Measurements from ENCODE around the gene CTBP2.

DNA sequence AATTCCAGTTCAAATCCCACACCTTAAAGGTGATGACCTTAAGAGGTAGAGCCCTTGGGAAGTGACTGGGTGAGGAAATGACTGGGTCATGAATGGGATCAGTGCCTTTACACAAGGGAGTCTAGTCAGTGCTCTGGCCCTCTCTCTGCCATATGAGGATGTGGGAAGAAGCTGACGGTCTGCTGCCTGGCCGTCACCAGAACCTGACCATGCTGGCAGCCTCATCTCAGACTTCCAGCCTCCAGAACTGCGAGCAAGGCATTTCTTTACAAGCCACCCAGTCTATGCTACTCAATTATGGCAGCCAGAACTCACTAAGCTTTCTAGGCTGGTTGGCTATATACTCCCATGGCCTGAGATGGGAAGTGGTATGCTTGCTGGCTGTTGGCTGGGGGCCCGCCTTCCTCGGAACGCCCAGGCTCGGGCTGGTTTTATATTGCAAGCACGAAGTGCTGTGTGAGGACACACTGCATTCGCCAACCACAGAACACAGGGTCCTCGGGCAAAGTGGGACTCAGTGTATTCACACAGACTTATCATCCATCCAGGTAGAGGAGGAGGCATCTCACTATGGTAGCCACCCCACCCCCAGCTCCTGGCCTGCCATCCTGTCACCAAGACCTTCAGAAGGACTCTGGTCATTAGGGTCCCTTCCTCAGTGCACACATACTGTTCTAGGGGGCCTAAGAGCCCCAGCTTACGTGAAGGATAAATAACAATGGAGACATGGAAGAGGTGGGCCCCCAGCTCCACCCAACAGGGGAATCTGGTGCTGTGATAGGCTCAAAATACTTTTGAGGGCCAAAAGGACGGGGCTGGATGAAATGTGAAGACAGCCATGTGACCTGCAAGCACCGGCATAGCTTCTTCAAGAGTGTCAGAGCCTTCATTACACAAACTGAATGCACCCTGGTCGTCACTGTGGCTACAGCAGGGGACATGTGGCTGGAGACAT lies 169.4 kb downstream of the CTBP2 start:
- TF ChIP-seq, protein P1, sequence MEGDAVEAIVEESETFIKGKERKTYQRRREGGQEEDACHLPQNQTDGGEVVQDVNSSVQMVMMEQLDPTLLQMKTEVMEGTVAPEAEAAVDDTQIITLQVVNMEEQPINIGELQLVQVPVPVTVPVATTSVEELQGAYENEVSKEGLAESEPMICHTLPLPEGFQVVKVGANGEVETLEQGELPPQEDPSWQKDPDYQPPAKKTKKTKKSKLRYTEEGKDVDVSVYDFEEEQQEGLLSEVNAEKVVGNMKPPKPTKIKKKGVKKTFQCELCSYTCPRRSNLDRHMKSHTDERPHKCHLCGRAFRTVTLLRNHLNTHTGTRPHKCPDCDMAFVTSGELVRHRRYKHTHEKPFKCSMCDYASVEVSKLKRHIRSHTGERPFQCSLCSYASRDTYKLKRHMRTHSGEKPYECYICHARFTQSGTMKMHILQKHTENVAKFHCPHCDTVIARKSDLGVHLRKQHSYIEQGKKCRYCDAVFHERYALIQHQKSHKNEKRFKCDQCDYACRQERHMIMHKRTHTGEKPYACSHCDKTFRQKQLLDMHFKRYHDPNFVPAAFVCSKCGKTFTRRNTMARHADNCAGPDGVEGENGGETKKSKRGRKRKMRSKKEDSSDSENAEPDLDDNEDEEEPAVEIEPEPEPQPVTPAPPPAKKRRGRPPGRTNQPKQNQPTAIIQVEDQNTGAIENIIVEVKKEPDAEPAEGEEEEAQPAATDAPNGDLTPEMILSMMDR (IDR thresholded peaks at IDR 0.05), result no peak
- TF ChIP-seq, protein P2, sequence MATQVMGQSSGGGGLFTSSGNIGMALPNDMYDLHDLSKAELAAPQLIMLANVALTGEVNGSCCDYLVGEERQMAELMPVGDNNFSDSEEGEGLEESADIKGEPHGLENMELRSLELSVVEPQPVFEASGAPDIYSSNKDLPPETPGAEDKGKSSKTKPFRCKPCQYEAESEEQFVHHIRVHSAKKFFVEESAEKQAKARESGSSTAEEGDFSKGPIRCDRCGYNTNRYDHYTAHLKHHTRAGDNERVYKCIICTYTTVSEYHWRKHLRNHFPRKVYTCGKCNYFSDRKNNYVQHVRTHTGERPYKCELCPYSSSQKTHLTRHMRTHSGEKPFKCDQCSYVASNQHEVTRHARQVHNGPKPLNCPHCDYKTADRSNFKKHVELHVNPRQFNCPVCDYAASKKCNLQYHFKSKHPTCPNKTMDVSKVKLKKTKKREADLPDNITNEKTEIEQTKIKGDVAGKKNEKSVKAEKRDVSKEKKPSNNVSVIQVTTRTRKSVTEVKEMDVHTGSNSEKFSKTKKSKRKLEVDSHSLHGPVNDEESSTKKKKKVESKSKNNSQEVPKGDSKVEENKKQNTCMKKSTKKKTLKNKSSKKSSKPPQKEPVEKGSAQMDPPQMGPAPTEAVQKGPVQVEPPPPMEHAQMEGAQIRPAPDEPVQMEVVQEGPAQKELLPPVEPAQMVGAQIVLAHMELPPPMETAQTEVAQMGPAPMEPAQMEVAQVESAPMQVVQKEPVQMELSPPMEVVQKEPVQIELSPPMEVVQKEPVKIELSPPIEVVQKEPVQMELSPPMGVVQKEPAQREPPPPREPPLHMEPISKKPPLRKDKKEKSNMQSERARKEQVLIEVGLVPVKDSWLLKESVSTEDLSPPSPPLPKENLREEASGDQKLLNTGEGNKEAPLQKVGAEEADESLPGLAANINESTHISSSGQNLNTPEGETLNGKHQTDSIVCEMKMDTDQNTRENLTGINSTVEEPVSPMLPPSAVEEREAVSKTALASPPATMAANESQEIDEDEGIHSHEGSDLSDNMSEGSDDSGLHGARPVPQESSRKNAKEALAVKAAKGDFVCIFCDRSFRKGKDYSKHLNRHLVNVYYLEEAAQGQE (IDR thresholded peaks at IDR 0.05; ENCODE audit: insufficient read depth in 1 of 2, low read depth in 2 of 2, low read length in 1 of 2), result no peak
- TF ChIP-seq POLR2AphosphoS5 (IDR thresholded peaks at IDR 0.05; ENCODE audit: low read depth, low read length), result no peak; the same call in 1 of the 2 replicates

Data from Panc1 (cell line).